Lung (tissue), 13 donors: Measurements from ENCODE around the gene SDF4. TPM values are rescaled to one million over a fixed set of nuclear protein-coding genes. Genes with fewer than 3 reads are reported as not detected.

Experiments used
- ATAC-seq: fragments of 200-7000 bp; cut with Tn5 transposase; one replicate; pipeline ENCODE4 v1.9.1; 2020; ENCODE audit warnings: moderate number of reproducible peaks; ENCODE audit not compliant: insufficient read depth, low FRiP score
- DNase-seq, 3 donors: peaks; one replicate each; pipeline ENCODE4 v3.0.0-alpha.2; 2013 to 2017
- H3K27ac ChIP-seq, 2 donors: one replicate each; pipeline ENCODE4 v1.5.1; 2013; ENCODE audit warnings: mild to moderate bottlenecking in 2 of 2, moderate library complexity in 2 of 2, control low read depth in 1 of 2, inconsistent platforms in 1 of 2, low read depth in 1 of 2, low read length in 1 of 2
- H3K27me3 ChIP-seq, 3 donors: one replicate each; pipeline ENCODE4 v1.5.1; 2013; ENCODE audit warnings: low read length in 2 of 3; ENCODE audit not compliant: control insufficient read depth in 3 of 3, insufficient read depth in 3 of 3
- H3K36me3 ChIP-seq, 4 donors: one replicate each; pipeline ENCODE4 v1.5.1; 2013; ENCODE audit warnings: low read length in 4 of 4, mild to moderate bottlenecking in 1 of 4, moderate library complexity in 1 of 4; ENCODE audit not compliant: control insufficient read depth in 4 of 4, insufficient read depth in 4 of 4
- H3K4me1 ChIP-seq, 5 donors: one replicate each; pipeline ENCODE4 v1.5.1; 2013; ENCODE audit warnings: low read length in 5 of 5, mild to moderate bottlenecking in 2 of 5, moderate library complexity in 1 of 5; ENCODE audit not compliant: control insufficient read depth in 5 of 5, insufficient read depth in 5 of 5
- H3K4me3 ChIP-seq: one replicate; pipeline ENCODE4 v1.5.1; 2013; ENCODE audit warnings: mild to moderate bottlenecking, control low read depth, moderate library complexity
- H3K9ac ChIP-seq, 2 donors: one replicate each; pipeline ENCODE4 v1.5.1; 2013; ENCODE audit warnings: low read length in 2 of 2, control low read depth in 1 of 2; ENCODE audit not compliant: insufficient read depth in 1 of 2
- H3K9me3 ChIP-seq, 4 donors: one replicate each; pipeline ENCODE4 v1.5.1; 2013; ENCODE audit warnings: low read length in 3 of 4, mild to moderate bottlenecking in 1 of 4, moderate library complexity in 1 of 4; ENCODE audit not compliant: control insufficient read depth in 4 of 4, insufficient read depth in 3 of 4
- WGBS, 2 donors: extraction: QIAGEN DNeasy Blood & Tissue Kit; methylation state at CpG; one replicate each; pipeline ENCODE4 v1.1.7; 2013; 5-methylcytosine and 5-hydroxymethylcytosine counted together
- polyA plus RNA-seq, 2 donors: library from polyadenylated mRNA; stranded (reverse); fragments of 200-250 nt; gene quantifications; one replicate each; pipeline ENCODE4 v1.2.1, GENCODE V29; 2013
- small RNA-seq: library from RNA; depleted of rRNA; stranded (forward); fragments of <200 nt; gene quantifications from one replicate; pipeline ENCODE3, GENCODE V24; 2014; ENCODE audit warnings: low replicate concordance
- total RNA-seq, 2 donors: library from RNA; depleted of rRNA in 1 of 2; stranded (reverse); fragments of >200 nt in 1 of 2; gene quantifications; one replicate each; pipeline ENCODE4 v1.2.1, GENCODE V29; 2014 to 2021
- TF ChIP-seq, protein P1 (sequence below): IDR thresholded peaks from 2 replicates; pipeline ENCODE4 v1.5.1; 2012; ENCODE audit warnings: mild to moderate bottlenecking; ENCODE audit errors: control extremely low read depth, extremely low read depth
- donor health status: control.
- donor health status: control.
- donor health status: Bipolar disorder and iron deficiency.
- donor health status: healthy.
- donor health status: DM: yes; HTN: yes; CAD: no.

Gene SDF4
- total and polyA plus RNA-seq, 4 donors = 65.7 to 189 (median 143) TPM

DNA sequence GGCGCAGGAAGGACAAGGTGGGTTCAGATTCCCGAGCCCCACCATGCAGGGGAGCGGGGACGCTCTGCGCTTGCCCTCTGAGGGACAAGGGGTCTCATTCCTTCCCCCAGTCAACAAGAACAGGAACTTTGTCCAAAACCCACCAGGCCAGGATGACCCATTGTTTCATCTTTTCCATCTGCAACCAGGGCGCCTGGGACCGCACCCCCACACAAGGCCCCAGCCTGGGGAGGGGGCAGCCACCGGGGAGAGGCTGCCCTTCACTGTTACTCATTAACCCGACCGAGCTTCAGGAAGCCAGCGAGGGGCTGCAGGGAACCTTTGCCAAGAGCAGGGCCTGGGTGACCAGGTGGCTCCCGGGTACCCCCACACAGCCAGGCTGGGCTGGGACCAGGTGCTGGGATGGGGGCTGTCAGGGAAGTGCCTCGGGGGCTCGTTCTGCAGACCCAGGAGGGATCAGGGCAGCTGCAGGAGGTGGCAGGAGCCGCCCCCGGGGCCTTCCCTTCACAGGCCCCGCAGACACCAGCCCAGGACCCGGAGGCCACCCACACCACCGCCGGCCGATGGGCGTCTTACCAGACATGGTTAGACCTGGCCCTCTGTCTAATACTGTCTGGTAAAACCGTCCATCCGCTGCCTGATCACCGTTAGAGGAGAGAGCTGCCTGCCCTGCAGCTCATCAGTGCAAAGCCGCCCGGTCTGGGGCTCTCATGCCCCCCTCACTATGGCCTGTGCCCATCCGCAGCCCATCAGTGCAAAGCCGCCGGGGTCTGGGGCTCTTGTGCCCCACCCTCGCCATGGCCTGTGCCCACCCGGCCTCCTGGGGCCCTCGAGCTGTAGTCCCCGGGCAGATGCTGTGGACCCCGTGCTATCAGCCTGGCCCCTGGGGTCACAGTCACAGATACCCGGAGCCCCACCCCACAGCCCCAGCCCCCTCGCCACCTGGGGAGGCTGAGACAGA lies 63.1 kb downstream of the SDF4 start:
- Histone ChIP-seq H3K9me3 (no peaks in the 10 kb centered on the region), H3K27me3 (peaks cover 4 to 10% (median 9%) of the 10 kb centered on the region in 3 donors), H3K4me1 (peaks cover 0 to 12% (median 0%) of the 10 kb centered on the region in 5 donors), H3K36me3 (no peaks in the 10 kb centered on the region), H3K27ac (no peak overlapping the region), H3K4me3 (no peak overlapping the region), H3K9ac (no peak overlapping the region)
- ATAC-seq (no peak), DNase-seq (peak in 2 of 3 donors; percentile 28 to 43)
- TF ChIP-seq, protein P1, sequence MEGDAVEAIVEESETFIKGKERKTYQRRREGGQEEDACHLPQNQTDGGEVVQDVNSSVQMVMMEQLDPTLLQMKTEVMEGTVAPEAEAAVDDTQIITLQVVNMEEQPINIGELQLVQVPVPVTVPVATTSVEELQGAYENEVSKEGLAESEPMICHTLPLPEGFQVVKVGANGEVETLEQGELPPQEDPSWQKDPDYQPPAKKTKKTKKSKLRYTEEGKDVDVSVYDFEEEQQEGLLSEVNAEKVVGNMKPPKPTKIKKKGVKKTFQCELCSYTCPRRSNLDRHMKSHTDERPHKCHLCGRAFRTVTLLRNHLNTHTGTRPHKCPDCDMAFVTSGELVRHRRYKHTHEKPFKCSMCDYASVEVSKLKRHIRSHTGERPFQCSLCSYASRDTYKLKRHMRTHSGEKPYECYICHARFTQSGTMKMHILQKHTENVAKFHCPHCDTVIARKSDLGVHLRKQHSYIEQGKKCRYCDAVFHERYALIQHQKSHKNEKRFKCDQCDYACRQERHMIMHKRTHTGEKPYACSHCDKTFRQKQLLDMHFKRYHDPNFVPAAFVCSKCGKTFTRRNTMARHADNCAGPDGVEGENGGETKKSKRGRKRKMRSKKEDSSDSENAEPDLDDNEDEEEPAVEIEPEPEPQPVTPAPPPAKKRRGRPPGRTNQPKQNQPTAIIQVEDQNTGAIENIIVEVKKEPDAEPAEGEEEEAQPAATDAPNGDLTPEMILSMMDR = no peak
- 85 to 89% methylated on average over 34 to 37 of the region's 37 CpGs for WGBS, 2 donors

DNA sequence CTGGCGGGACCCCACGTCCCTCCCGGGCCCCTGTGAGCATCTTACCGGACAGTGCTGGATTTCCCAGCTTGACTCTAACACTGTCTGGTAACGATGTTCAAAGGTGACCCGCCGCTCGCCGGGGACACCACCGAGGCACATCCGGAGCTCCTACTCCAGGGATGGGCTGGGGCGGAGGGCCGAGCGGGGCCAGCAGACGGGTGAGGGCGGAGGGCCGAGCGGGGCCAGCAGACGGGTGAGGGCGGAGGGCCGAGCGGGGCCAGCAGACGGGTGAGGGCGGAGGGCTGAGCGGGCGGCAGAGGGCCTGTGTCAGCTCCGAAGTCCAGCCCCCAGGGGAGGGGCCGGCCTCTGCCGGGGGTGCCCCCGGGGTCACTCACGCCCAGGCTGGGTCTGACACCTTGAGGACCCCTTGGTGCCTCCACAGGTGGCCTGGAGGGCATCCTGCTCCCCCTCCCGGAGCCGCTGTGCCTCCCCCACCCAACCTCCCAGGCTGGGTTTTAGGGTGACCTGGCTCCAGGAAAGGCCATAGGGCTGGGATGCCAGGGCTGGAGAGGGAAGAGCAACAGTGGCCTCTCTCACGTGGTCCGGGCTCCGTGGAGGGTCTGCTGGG lies 63.9 kb downstream of the SDF4 start:
- no peaks in the 10 kb centered on the region for H3K36me3 ChIP-seq
- 80 to 93% methylated on average over 36 of the region's 36 CpGs for WGBS, 2 donors
- H3K9ac ChIP-seq = no peak overlapping the region
- TF ChIP-seq, protein P1 = no peak
- H3K4me1 ChIP-seq = peaks cover 0 to 12% (median 0%) of the 10 kb centered on the region in 5 donors
- DNase-seq (peak in 1 of 3 donors; percentile 7), ATAC-seq (no peak)
- H3K9me3 ChIP-seq = no peaks in the 10 kb centered on the region
- no peak overlapping the region for H3K27ac ChIP-seq
- H3K27me3 ChIP-seq = peaks cover 2 to 9% (median 7%) of the 10 kb centered on the region in 3 donors
- H3K4me3 ChIP-seq = no peak overlapping the region

DNA sequence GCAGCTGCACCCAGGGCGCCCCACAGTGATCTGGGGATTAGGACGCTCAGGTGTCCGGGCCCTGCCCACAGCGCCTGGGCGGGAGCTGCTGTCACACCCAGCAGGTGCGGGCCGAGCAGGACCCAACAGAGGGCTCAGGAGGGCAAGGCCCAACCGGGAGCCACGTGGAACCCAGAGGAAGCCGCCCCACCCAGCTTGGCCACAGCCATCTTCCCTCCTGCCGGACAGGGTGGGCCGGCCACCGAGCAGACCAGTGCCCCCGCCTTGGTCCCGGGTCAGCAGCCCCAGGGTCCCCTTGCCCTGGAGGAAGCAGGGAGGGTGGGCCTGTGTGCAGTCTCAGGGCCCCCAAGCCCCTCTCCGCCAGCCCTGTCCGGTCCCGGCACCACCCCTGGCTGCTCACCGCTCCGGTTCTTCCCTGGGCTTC lies 64.4 kb downstream of the SDF4 start:
- no peak overlapping the region for H3K27ac ChIP-seq
- H3K36me3 ChIP-seq = no peaks in the 10 kb centered on the region
- no peak overlapping the region for H3K9ac ChIP-seq
- 73 to 82% methylated on average over 20 of the region's 20 CpGs for WGBS, 2 donors
- DNase-seq = no peak
- H3K9me3 ChIP-seq = no peaks in the 10 kb centered on the region
- no peak for ATAC-seq
- H3K4me3 ChIP-seq = no peak overlapping the region
- H3K4me1 ChIP-seq = peaks cover 0 to 12% (median 0%) of the 10 kb centered on the region in 5 donors
- H3K27me3 ChIP-seq = peaks cover 0 to 9% (median 5%) of the 10 kb centered on the region in 3 donors
- TF ChIP-seq, protein P1 = no peak

Small RNA genes within 50 kb of the gene (small RNA-seq; reads per million reads assigned to genes)
- 95.8 reads per million, percentile 98 among the genes with 10 or more reads in this experiment for gene MIR200A
- gene MIR200B = 1,524 reads per million, percentile 99 among the genes with 10 or more reads in this experiment
- 131 reads per million, percentile 98 among the genes with 10 or more reads in this experiment for gene MIR429

Other genes starting within 250 kb of the SDF4 start
- under 1 TPM in 1 of 2 donors, not detected in 1; 0.15 TPM for gene PERM1, start 249.9 kb downstream of the SDF4 start, total RNA-seq
- under 1 TPM; 0.06 to 0.45 TPM for gene PERM1, start 249.9 kb downstream of the SDF4 start, polyA plus RNA-seq
- 10 to 100 TPM; 13.5 to 47.9 TPM for gene HES4, start 231.9 kb downstream of the SDF4 start, total RNA-seq
- gene HES4, start 231.9 kb downstream of the SDF4 start, polyA plus RNA-seq = 10 to 100 TPM; 16.6 to 37.7 TPM
- gene ISG15, start 218.5 kb downstream of the SDF4 start, total RNA-seq = 10 to 100 TPM; 12.7 to 53.6 TPM
- gene ISG15, start 218.5 kb downstream of the SDF4 start, polyA plus RNA-seq = 100 to 1,000 TPM; 208 to 234 TPM
- 100 to 1,000 TPM; 103 to 124 TPM for gene AGRN, start 211.9 kb downstream of the SDF4 start, total RNA-seq
- 10 to 100 TPM; 30.7 to 67.4 TPM for gene AGRN, start 211.9 kb downstream of the SDF4 start, polyA plus RNA-seq
- gene RNF223, start 157.7 kb downstream of the SDF4 start, total RNA-seq = 1 to 10 TPM in 1 of 2 donors, under 1 TPM in 1; 0.54 to 2.4 TPM
- 1 to 10 TPM in 1 of 2 donors, under 1 TPM in 1; 0.57 to 2.3 TPM for gene RNF223, start 157.7 kb downstream of the SDF4 start, polyA plus RNA-seq
- gene C1orf159, start 115.9 kb downstream of the SDF4 start, total RNA-seq = 10 to 100 TPM in 1 of 2 donors, 1 to 10 TPM in 1; 9.9 to 19.2 TPM
- 10 to 100 TPM in 1 of 2 donors, 1 to 10 TPM in 1; 9.5 to 16.7 TPM for gene C1orf159, start 115.9 kb downstream of the SDF4 start, polyA plus RNA-seq
- 10 to 100 TPM in 1 of 2 donors, 1 to 10 TPM in 1; 4.8 to 19.7 TPM for gene TTLL10, start 58.1 kb downstream of the SDF4 start, total RNA-seq
- gene TTLL10, start 58.1 kb downstream of the SDF4 start, polyA plus RNA-seq = 1 to 10 TPM; 3.7 to 4.3 TPM
- gene TNFRSF18, start 25.4 kb downstream of the SDF4 start, total RNA-seq = 1 to 10 TPM; 2.7 to 4.0 TPM
- gene TNFRSF18, start 25.4 kb downstream of the SDF4 start, polyA plus RNA-seq = 1 to 10 TPM; 1.8 to 2.1 TPM
- gene TNFRSF4, start 17.8 kb downstream of the SDF4 start, total RNA-seq = 1 to 10 TPM; 3.6 to 5.3 TPM
- gene TNFRSF4, start 17.8 kb downstream of the SDF4 start, polyA plus RNA-seq = 10 to 100 TPM in 1 of 2 donors, 1 to 10 TPM in 1; 8.5 to 11.3 TPM
- 10 to 100 TPM in 1 of 2 donors, 1 to 10 TPM in 1; 7.0 to 28.3 TPM for gene B3GALT6, start 236 bp upstream of the SDF4 start, total RNA-seq
- 10 to 100 TPM; 12.7 to 18.9 TPM for gene B3GALT6, start 236 bp upstream of the SDF4 start, polyA plus RNA-seq
- 1 to 10 TPM; 1.5 to 2.5 TPM for gene C1QTNF12, start 14.7 kb upstream of the SDF4 start, total RNA-seq
- 1 to 10 TPM; 1.2 to 3.0 TPM for gene C1QTNF12, start 14.7 kb upstream of the SDF4 start, polyA plus RNA-seq
- gene UBE2J2, start 41.9 kb upstream of the SDF4 start, total RNA-seq = 10 to 100 TPM; 36.0 to 57.4 TPM
- gene UBE2J2, start 41.9 kb upstream of the SDF4 start, polyA plus RNA-seq = 10 to 100 TPM; 45.9 to 48.2 TPM
- 1 to 10 TPM; 2.3 to 2.4 TPM for gene SCNN1D, start 48.4 kb upstream of the SDF4 start, total RNA-seq
- 1 to 10 TPM in 1 of 2 donors, under 1 TPM in 1; 0.94 to 3.5 TPM for gene SCNN1D, start 48.4 kb upstream of the SDF4 start, polyA plus RNA-seq
- gene ACAP3, start 75.9 kb upstream of the SDF4 start, total RNA-seq = 10 to 100 TPM; 33.6 to 62.8 TPM
- gene ACAP3, start 75.9 kb upstream of the SDF4 start, polyA plus RNA-seq = 10 to 100 TPM; 18.7 to 42.0 TPM
- gene PUSL1, start 76.6 kb upstream of the SDF4 start, total RNA-seq = 10 to 100 TPM; 11.3 to 21.1 TPM
- gene PUSL1, start 76.6 kb upstream of the SDF4 start, polyA plus RNA-seq = 10 to 100 TPM; 16.1 to 23.7 TPM
- gene INTS11, start 92.7 kb upstream of the SDF4 start, total RNA-seq = 100 to 1,000 TPM in 1 of 2 donors, 10 to 100 TPM in 1; 89.8 to 102 TPM
- 100 to 1,000 TPM in 1 of 2 donors, 10 to 100 TPM in 1; 91.2 to 130 TPM for gene INTS11, start 92.7 kb upstream of the SDF4 start, polyA plus RNA-seq
- gene CPTP, start 92.8 kb upstream of the SDF4 start, total RNA-seq = 10 to 100 TPM; 14.2 to 24.2 TPM
- gene CPTP, start 92.8 kb upstream of the SDF4 start, polyA plus RNA-seq = 10 to 100 TPM; 10.9 to 32.0 TPM
- 1 to 10 TPM in 1 of 2 donors, under 1 TPM in 1; 0.67 to 1.3 TPM for gene TAS1R3, start 99.3 kb upstream of the SDF4 start, total RNA-seq
- gene TAS1R3, start 99.3 kb upstream of the SDF4 start, polyA plus RNA-seq = under 1 TPM; 0.13 to 0.43 TPM
- 10 to 100 TPM; 39.2 to 79.1 TPM for gene DVL1, start 117.4 kb upstream of the SDF4 start, total RNA-seq
- 10 to 100 TPM; 48.8 to 76.9 TPM for gene DVL1, start 117.4 kb upstream of the SDF4 start, polyA plus RNA-seq
- gene MXRA8, start 126.6 kb upstream of the SDF4 start, total RNA-seq = 100 to 1,000 TPM in 1 of 2 donors, 10 to 100 TPM in 1; 68.9 to 213 TPM
- 10 to 100 TPM; 38.5 to 65.0 TPM for gene MXRA8, start 126.6 kb upstream of the SDF4 start, polyA plus RNA-seq
- 100 to 1,000 TPM in 1 of 2 donors, 10 to 100 TPM in 1; 43.5 to 157 TPM for gene AURKAIP1, start 143.2 kb upstream of the SDF4 start, total RNA-seq
- 100 to 1,000 TPM; 179 to 208 TPM for gene AURKAIP1, start 143.2 kb upstream of the SDF4 start, polyA plus RNA-seq
- 100 to 1,000 TPM; 157 to 385 TPM for gene CCNL2, start 167.3 kb upstream of the SDF4 start, total RNA-seq
- gene CCNL2, start 167.3 kb upstream of the SDF4 start, polyA plus RNA-seq = 100 to 1,000 TPM in 1 of 2 donors, 10 to 100 TPM in 1; 97.9 to 230 TPM
- gene MRPL20, start 175.3 kb upstream of the SDF4 start, total RNA-seq = 100 to 1,000 TPM in 1 of 2 donors, 10 to 100 TPM in 1; 60.1 to 115 TPM
- 100 to 1,000 TPM; 129 to 181 TPM for gene MRPL20, start 175.3 kb upstream of the SDF4 start, polyA plus RNA-seq
- 10 to 100 TPM; 30.2 to 54.2 TPM for gene ANKRD65, start 189.3 kb upstream of the SDF4 start, total RNA-seq
- gene ANKRD65, start 189.3 kb upstream of the SDF4 start, polyA plus RNA-seq = 10 to 100 TPM; 13.5 to 33.5 TPM
- 10 to 100 TPM; 72.6 to 94.3 TPM for gene VWA1, start 203.7 kb upstream of the SDF4 start, total RNA-seq
- 10 to 100 TPM; 51.7 to 65.6 TPM for gene VWA1, start 203.7 kb upstream of the SDF4 start, polyA plus RNA-seq
- 10 to 100 TPM in 1 of 2 donors, under 1 TPM in 1; 0.60 to 14.0 TPM for gene ATAD3C, start 217.7 kb upstream of the SDF4 start, total RNA-seq
- 10 to 100 TPM; 15.7 to 18.0 TPM for gene ATAD3C, start 217.7 kb upstream of the SDF4 start, polyA plus RNA-seq
- 10 to 100 TPM; 21.6 to 39.0 TPM for gene ATAD3B, start 239.8 kb upstream of the SDF4 start, total RNA-seq
- 10 to 100 TPM; 23.4 to 32.6 TPM for gene ATAD3B, start 239.8 kb upstream of the SDF4 start, polyA plus RNA-seq